ENCODE data around the gene KCTD2. TPM values are rescaled to one million over a fixed set of nuclear protein-coding genes. Genes with fewer than 3 reads are reported as not detected.

KCTD2 gene
- total RNA-seq, 4 donors from 2014 or later, result 20.3 to 37.7 (median 29.9) TPM

GRCh38 chr17:75049706-75050105 lies 2.7 kb downstream of the KCTD2 start:
- Histone ChIP-seq H3K27me3 (no peaks in the 10 kb centered on the region), H3K4me3 (no peak overlapping the region), H3K27ac (replicated peaks in 1 of 4) (peak overlapping the region in 1 of 4 donors; percentile 97), H3K36me3 (peaks cover 16 to 52% (median 40%) of the 10 kb centered on the region in 4 donors), H3K9me3 (no peaks in the 10 kb centered on the region), H3K4me1 (peaks cover 16 to 41% (median 36%) of the 10 kb centered on the region in 4 donors)
- no peak for TF ChIP-seq EP300 (IDR thresholded peaks at IDR 0.05)
- no peak for TF ChIP-seq POLR2AphosphoS5 (IDR thresholded peaks at IDR 0.05)
- no peak for TF ChIP-seq POLR2A (IDR thresholded peaks at IDR 0.05; ENCODE audit: low read depth)
- TF ChIP-seq, protein P1, sequence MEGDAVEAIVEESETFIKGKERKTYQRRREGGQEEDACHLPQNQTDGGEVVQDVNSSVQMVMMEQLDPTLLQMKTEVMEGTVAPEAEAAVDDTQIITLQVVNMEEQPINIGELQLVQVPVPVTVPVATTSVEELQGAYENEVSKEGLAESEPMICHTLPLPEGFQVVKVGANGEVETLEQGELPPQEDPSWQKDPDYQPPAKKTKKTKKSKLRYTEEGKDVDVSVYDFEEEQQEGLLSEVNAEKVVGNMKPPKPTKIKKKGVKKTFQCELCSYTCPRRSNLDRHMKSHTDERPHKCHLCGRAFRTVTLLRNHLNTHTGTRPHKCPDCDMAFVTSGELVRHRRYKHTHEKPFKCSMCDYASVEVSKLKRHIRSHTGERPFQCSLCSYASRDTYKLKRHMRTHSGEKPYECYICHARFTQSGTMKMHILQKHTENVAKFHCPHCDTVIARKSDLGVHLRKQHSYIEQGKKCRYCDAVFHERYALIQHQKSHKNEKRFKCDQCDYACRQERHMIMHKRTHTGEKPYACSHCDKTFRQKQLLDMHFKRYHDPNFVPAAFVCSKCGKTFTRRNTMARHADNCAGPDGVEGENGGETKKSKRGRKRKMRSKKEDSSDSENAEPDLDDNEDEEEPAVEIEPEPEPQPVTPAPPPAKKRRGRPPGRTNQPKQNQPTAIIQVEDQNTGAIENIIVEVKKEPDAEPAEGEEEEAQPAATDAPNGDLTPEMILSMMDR (IDR thresholded peaks at IDR 0.05), result no peak
- intact Hi-C loops (cut with DNase I), result no loop called here
- DNase-seq (ENCODE audit: extremely low spot score), result no peak

DNA sequence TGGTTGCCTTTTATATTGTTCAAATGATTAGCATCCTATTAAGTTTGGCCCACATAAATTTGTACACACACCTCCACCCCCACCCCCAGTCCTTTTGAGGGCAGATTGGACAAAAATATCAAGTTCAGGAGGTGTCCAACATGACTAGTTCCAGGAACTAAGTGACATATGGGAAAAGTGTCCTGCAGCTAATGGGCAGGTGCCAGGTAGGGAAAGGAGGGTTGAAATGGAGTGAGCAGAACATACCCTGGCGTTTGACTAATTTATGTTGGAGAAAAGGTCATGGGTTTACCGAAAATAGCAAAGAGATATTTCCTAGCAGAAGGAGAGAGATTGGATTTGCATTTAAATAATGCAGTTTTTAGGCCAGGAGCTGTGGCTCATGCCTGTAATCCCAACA lies 4.9 kb downstream of the KCTD2 start:
- peaks cover 16 to 72% (median 47%) of the 10 kb centered on the region in 4 donors for H3K36me3 ChIP-seq

GRCh38 chr17:75059369-75060345 lies 12.6 kb downstream of the KCTD2 start:
- Histone ChIP-seq H3K4me1 (peaks cover 10 to 18% (median 16%) of the 10 kb centered on the region in 4 donors), H3K9me3 (no peaks in the 10 kb centered on the region), H3K27ac (replicated peaks in 1 of 4) (peak overlapping the region; percentile 69 to 85 (median 76)), H3K4me3 (no peak overlapping the region), H3K36me3 (peaks cover 35 to 82% (median 57%) of the 10 kb centered on the region in 4 donors), H3K27me3 (no peaks in the 10 kb centered on the region)
- no peak for DNase-seq (ENCODE audit: extremely low spot score)
- 55% methylated on average over 19 of the region's 25 CpGs for WGBS
- intact Hi-C loops (cut with DNase I), result loop anchor here (5.0 kb wide), 1 partner anchor 143 kb away; no protein-coding TSS in a partner anchor
- TF ChIP-seq POLR2A (IDR thresholded peaks at IDR 0.05; ENCODE audit: low read depth) (no peak), EP300 (IDR thresholded peaks at IDR 0.05) (no peak), POLR2AphosphoS5 (IDR thresholded peaks at IDR 0.05) (peak in 1 of 2 donors; percentile 45)
- TF ChIP-seq, protein P1 (IDR thresholded peaks at IDR 0.05), result peak; percentile 46 to 63 (median 50)

More for the DNA sequence above, 4.9 kb downstream of the KCTD2 start:
- H3K4me3 ChIP-seq, result no peak overlapping the region
- no peak for TF ChIP-seq POLR2AphosphoS5 (IDR thresholded peaks at IDR 0.05)
- TF ChIP-seq EP300 (IDR thresholded peaks at IDR 0.05), result no peak
- intact Hi-C loops (cut with DNase I), result no loop called here
- no peaks in the 10 kb centered on the region for H3K27me3 ChIP-seq
- peaks cover 16 to 25% (median 22%) of the 10 kb centered on the region in 4 donors for H3K4me1 ChIP-seq
- 81% methylated on average over 2 of the region's 2 CpGs for WGBS
- no peak overlapping the region for H3K27ac ChIP-seq (replicated peaks in 1 of 4)
- DNase-seq (ENCODE audit: extremely low spot score), result no peak
- H3K9me3 ChIP-seq, result no peaks in the 10 kb centered on the region

- no peak for TF ChIP-seq EP300 (IDR thresholded peaks at IDR 0.05)
- no peak for TF ChIP-seq POLR2AphosphoS5 (IDR thresholded peaks at IDR 0.05)
- TF ChIP-seq, protein P1 (IDR thresholded peaks at IDR 0.05), result no peak
- TF ChIP-seq POLR2A (IDR thresholded peaks at IDR 0.05; ENCODE audit: low read depth), result no peak
- H3K36me3 ChIP-seq, result peaks cover 38 to 82% (median 55%) of the 10 kb centered on the region in 4 donors
- WGBS, result 89% methylated on average over 26 of the region's 26 CpGs
These were observed 13.5 kb downstream of the KCTD2 start for GRCh38 chr17:75060434-75061054.

More at GRCh38 chr17:75060434-75061054, 13.5 kb downstream of the KCTD2 start:
- H3K9me3 ChIP-seq, result no peaks in the 10 kb centered on the region
- intact Hi-C loops (cut with DNase I), result loop anchor here (5.0 kb wide), 1 partner anchor 142 kb away; no protein-coding TSS in a partner anchor
- no peak overlapping the region for H3K4me3 ChIP-seq
- H3K4me1 ChIP-seq, result peaks cover 10 to 18% (median 16%) of the 10 kb centered on the region in 4 donors
- no peak for DNase-seq (ENCODE audit: extremely low spot score)
- H3K27me3 ChIP-seq, result no peaks in the 10 kb centered on the region
- H3K27ac ChIP-seq (replicated peaks in 1 of 4), result peak overlapping the region; percentile 69 to 85 (median 76)

Data from esophagus muscularis mucosa (tissue), 4 donors.